Endothelial cell of umbilical vein (primary cell): Measurements from ENCODE around the gene MCHR1. TPM values are rescaled to one million over a fixed set of nuclear protein-coding genes. Genes with fewer than 3 reads are reported as not detected.

Experiments used
- BruUV-seq: library from RNA; stranded (reverse); fragments of 400-500 nt; replicated peaks from 2 replicates; lab custom pipeline; 2021; lab: Mats Ljungman, UMichigan
- CTCF ChIA-PET: fragments of 300-600, 350-600 bp; sonication (Branson Sonifier 250); formaldehyde crosslinking; loops from one replicate; lab custom pipeline; 2021; ENCODE audit warnings: antibody characterized with exemption, inconsistent platforms; lab: Charles Lee
- POLR2A ChIA-PET: fragments of 300-600, 350-600 bp; sonication (Branson Sonifier 250); formaldehyde crosslinking; loops from one replicate; lab custom pipeline; 2021; ENCODE audit warnings: antibody characterized with exemption, inconsistent platforms; lab: Charles Lee
- DNase-seq: peaks from one replicate; pipeline ENCODE4 v3.0.0-alpha.2; 2011; ENCODE audit warnings: low read depth, low spot score
- FAIRE-seq: peaks from 2 replicates; lab custom pipeline; 2011; peaks lifted over from hg19 to GRCh38; lab: Jason Lieb, UNC
- H2AFZ ChIP-seq: 2 replicates; pipeline ENCODE4 v1.6.0; 2012; ENCODE audit warnings: low read depth, low read length, control low read depth, inconsistent platforms
- H3K27ac ChIP-seq: 2 replicates; pipeline ENCODE4 v1.5.1; 2011; ENCODE audit warnings: low read depth, mild to moderate bottlenecking, control low read depth, low read length, moderate library complexity; ENCODE audit not compliant: insufficient read depth
- H3K27me3 ChIP-seq, 2 experiments: 2 replicates each; pipeline versions ENCODE4 v1.6.0 to v1.6.1; 2011; ENCODE audit warnings: low read length in 2 of 2, mixed read lengths in 1 of 2; ENCODE audit not compliant: control insufficient read depth in 2 of 2, insufficient read depth in 2 of 2
- H3K36me3 ChIP-seq, 2 experiments: 2 replicates in 1 of 2; 3 replicates in 1 of 2; pipeline ENCODE4 v1.5.1; 2011; ENCODE audit warnings: low read length in 2 of 2, mild to moderate bottlenecking in 1 of 2, moderate library complexity in 1 of 2; ENCODE audit not compliant: control insufficient read depth in 2 of 2, insufficient read depth in 2 of 2; ENCODE audit errors: extremely low read depth in 1 of 2
- H3K4me1 ChIP-seq: 3 replicates; pipeline ENCODE4 v1.5.1; 2011; ENCODE audit warnings: mild to moderate bottlenecking, low read length; ENCODE audit not compliant: control insufficient read depth, insufficient read depth; ENCODE audit errors: extremely low read depth
- H3K4me2 ChIP-seq: 2 replicates; pipeline ENCODE4 v1.6.1; 2011; ENCODE audit warnings: low read length, control low read depth, mixed read lengths; ENCODE audit not compliant: insufficient read depth
- H3K4me3 ChIP-seq, 3 experiments: fragments of 200-600 bp in 1 of 3; sonication (generic), shearing (Covaris generic) in 1 of 3; replicated peaks in 1 of 3; 2 replicates each; pipeline ENCODE4 v1.5.1; 2011 to 2016; ENCODE audit warnings: control low read depth in 3 of 3, low read length in 3 of 3, mild to moderate bottlenecking in 2 of 3, inconsistent platforms in 1 of 3, low read depth in 1 of 3, moderate library complexity in 1 of 3; ENCODE audit not compliant: insufficient read depth in 1 of 3
- H3K79me2 ChIP-seq: 2 replicates; pipeline ENCODE4 v1.6.0; 2012; ENCODE audit warnings: low read length, inconsistent platforms; ENCODE audit not compliant: control insufficient read depth, insufficient read depth
- H3K9ac ChIP-seq: replicated peaks from 2 replicates; pipeline ENCODE3; 2011; ENCODE audit warnings: low read length, control low read depth; ENCODE audit not compliant: insufficient read depth; ENCODE audit errors: extremely low read depth
- H3K9me1 ChIP-seq: replicated peaks from 3 replicates; pipeline ENCODE4 v1.6.0; 2011; ENCODE audit warnings: mild to moderate bottlenecking, low read length; ENCODE audit not compliant: control insufficient read depth, insufficient read depth; ENCODE audit errors: extremely low read depth
- H3K9me3 ChIP-seq: replicated peaks from 2 replicates; pipeline ENCODE4 v1.5.1; 2012; ENCODE audit warnings: low read length, inconsistent platforms; ENCODE audit not compliant: control insufficient read depth, insufficient read depth
- H4K20me1 ChIP-seq: replicated peaks from 2 replicates; pipeline ENCODE3; 2011; ENCODE audit warnings: mild to moderate bottlenecking, low read length; ENCODE audit not compliant: control insufficient read depth, insufficient read depth; ENCODE audit errors: extremely low read depth
- CTCF ChIP-seq, 2 donors: IDR thresholded peaks; 1 replicate in 1 of 2; 2 replicates in 1 of 2; pipeline ENCODE4 v1.5.1; 2011; ENCODE audit warnings: low read length in 2 of 2, mild to moderate bottlenecking in 2 of 2, moderate library complexity in 2 of 2, control low read depth in 1 of 2, inconsistent platforms in 1 of 2, low read depth in 1 of 2; ENCODE audit not compliant: insufficient read depth in 1 of 2; ENCODE audit errors: extremely low read depth in 1 of 2
- EZH2 ChIP-seq: IDR thresholded peaks from 2 replicates; pipeline ENCODE4 v1.6.1; 2012; ENCODE audit warnings: borderline replicate concordance, low read depth, mild to moderate bottlenecking, moderate library complexity, low read length, inconsistent platforms; ENCODE audit not compliant: severe bottlenecking
- FOS ChIP-seq: IDR thresholded peaks from 2 replicates; pipeline ENCODE4 v1.6.1; 2011; ENCODE audit warnings: mild to moderate bottlenecking, low read length, moderate library complexity, borderline replicate concordance; ENCODE audit not compliant: insufficient read depth
- GATA2 ChIP-seq: IDR thresholded peaks from 2 replicates; pipeline ENCODE4 v1.7.0; 2011; ENCODE audit warnings: low read depth, mild to moderate bottlenecking, moderate library complexity, mixed read lengths, low read length; ENCODE audit not compliant: insufficient read length, insufficient read depth
- JUN ChIP-seq: IDR thresholded peaks from 2 replicates; pipeline ENCODE4 v1.6.1; 2011; ENCODE audit warnings: borderline replicate concordance, low read depth; ENCODE audit not compliant: insufficient read length, insufficient read depth
- MAX ChIP-seq: IDR thresholded peaks from 2 replicates; pipeline ENCODE4 v1.6.1; 2011; ENCODE audit not compliant: insufficient read depth, insufficient read length
- MYC ChIP-seq: IDR thresholded peaks from one replicate; pipeline ENCODE4 v1.6.1; 2011; ENCODE audit warnings: mild to moderate bottlenecking, low read depth, low read length
- POLR2A ChIP-seq: IDR thresholded peaks from 2 replicates; pipeline ENCODE4 v1.6.1; 2012; ENCODE audit warnings: low read depth, mild to moderate bottlenecking, control low read depth, low read length
- POLR2AphosphoS5 ChIP-seq: IDR thresholded peaks from 2 replicates; pipeline ENCODE4 v1.6.1; 2012; ENCODE audit warnings: low read depth, mild to moderate bottlenecking, control low read depth, low read length, moderate library complexity; ENCODE audit not compliant: insufficient read depth
- dilution Hi-C: fragments of 300-500 bp; cut with MboI; formaldehyde crosslinking; loops from one replicate; pipeline ENCODE4 v1.15.0; 2019; ENCODE audit warnings: low sequenced_read_pairs; ENCODE audit not compliant: extremely low pct_ligation_motif_present
- intact Hi-C: fragments of 100-400 bp; cut with micrococcal nuclease; formaldehyde crosslinking; loops from one replicate; pipeline ENCODE4 v1.10.0; 2022
- polyA plus RNA-seq, 4 experiments: library from polyadenylated mRNA; depleted of rRNA in 3 of 4; stranded (reverse) in 3 of 4; unstranded in 1 of 4; fragments of >200 nt; gene quantifications; 2 replicates each; pipeline versions ENCODE4 v1.2.1 to v1.2.3, GENCODE V29; 2011 to 2012; ENCODE audit warnings: missing spikeins in 1 of 4
- total RNA-seq: library from RNA; stranded (reverse); gene quantifications from 2 replicates; pipeline ENCODE4 v1.2.3, GENCODE V29; 2021

Gene MCHR1
- total and polyA plus RNA-seq, 2 donors (not counting 3 experiments of a cell fraction or from before 2014, with no cell fraction given) = not detected

- Histone ChIP-seq H2AFZ (no peak overlapping the region), H3K27me3 (no peaks in the 10 kb centered on the region), H3K4me3 (no peak overlapping the region), H3K9me1 (no peaks in the 10 kb centered on the region), H3K36me3 (no peaks in the 10 kb centered on the region), H3K4me1 (peaks cover 21% of the 10 kb centered on the region), H3K9me3 (no peaks in the 10 kb centered on the region), H4K20me1 (peaks cover 3% of the 10 kb centered on the region), H3K27ac (no peak overlapping the region), H3K4me2 (peak overlapping the region; percentile 94), H3K79me2 (peaks cover 61% of the 10 kb centered on the region), H3K9ac (no peak overlapping the region)
- TF ChIP-seq EZH2 (no peak), MAX (no peak), POLR2AphosphoS5 (no peak), POLR2A (no peak), FOS (no peak), CTCF (IDR thresholded peaks at IDR 0.05; ENCODE audit: extremely low read depth in 1 of 2, insufficient read depth in 1 of 2, low read depth in 1 of 2, low read length in 2 of 2) (no peak), GATA2 (no peak), JUN (no peak), MYC (no peak)
- BruUV-seq = no TSS peak
- CTCF ChIA-PET = interaction anchor here (0.7 to 4.9 kb wide), 10 partner anchors 10 to 198 kb away, joined by 3 to 29 read pairs (median 3); no protein-coding TSS in a partner anchor
- dilution Hi-C loops (no loop called here), intact Hi-C loops (no loop called here)
- POLR2A ChIA-PET = interaction anchor here (0.7 to 1.0 kb wide), 2 partner anchors 17 to 207 kb away, joined by 3 to 5 read pairs; no protein-coding TSS in a partner anchor
- FAIRE-seq = no peak
- peak; percentile 36 for DNase-seq
Observed at GRCh38 chr22:40634119-40634903, 45.0 kb upstream of the MCHR1 start.
